Trophoblast cell (in vitro differentiated cells and primary cell): ENCODE measurements around the gene TMEM179.

Source experiments
- DNase-seq, 2 donors: peaks; one replicate each; pipeline ENCODE4 v3.0.0-alpha.2; 2016
- H2AFZ ChIP-seq: 2 replicates; pipeline ENCODE4 v1.6.1; 2013; ENCODE audit warnings: low read length, moderate library complexity, mild to moderate bottlenecking; ENCODE audit not compliant: insufficient read depth, poor library complexity
- H2AK5ac ChIP-seq: 2 replicates; pipeline ENCODE4 v1.6.1; 2013; ENCODE audit warnings: mild to moderate bottlenecking, low read length
- H2BK120ac ChIP-seq: 2 replicates; pipeline ENCODE4 v1.6.1; 2013; ENCODE audit warnings: low read length, mild to moderate bottlenecking, moderate library complexity; ENCODE audit not compliant: insufficient read depth, poor library complexity
- H2BK12ac ChIP-seq: 2 replicates; pipeline ENCODE4 v1.6.1; 2013; ENCODE audit warnings: mild to moderate bottlenecking, low read length, moderate library complexity
- H2BK5ac ChIP-seq: 2 replicates; pipeline ENCODE4 v1.6.1; 2013; ENCODE audit warnings: low read length, low read depth, moderate library complexity, mild to moderate bottlenecking; ENCODE audit not compliant: poor library complexity
- H3K14ac ChIP-seq: 2 replicates; pipeline ENCODE4 v1.6.1; 2013; ENCODE audit warnings: mild to moderate bottlenecking, low read length
- H3K18ac ChIP-seq: 2 replicates; pipeline ENCODE4 v1.6.1; 2013; ENCODE audit warnings: mild to moderate bottlenecking, low read length
- H3K23ac ChIP-seq: 2 replicates; pipeline ENCODE4 v1.6.1; 2013; ENCODE audit warnings: low read length
- H3K27ac ChIP-seq: 2 replicates; pipeline ENCODE4 v1.5.1; 2013; ENCODE audit warnings: low read depth, mild to moderate bottlenecking, inconsistent platforms, low read length, moderate library complexity
- H3K27me3 ChIP-seq: 2 replicates; pipeline ENCODE4 v1.6.1; 2013; ENCODE audit warnings: inconsistent platforms, mild to moderate bottlenecking, low read length, moderate library complexity; ENCODE audit not compliant: insufficient read depth
- H3K36me3 ChIP-seq, 2 experiments: 1 replicate in 1 of 2; 2 replicates in 1 of 2; pipeline ENCODE4 v1.6.1; 2013; ENCODE audit warnings: low read length in 2 of 2, mild to moderate bottlenecking in 2 of 2, moderate library complexity in 1 of 2; ENCODE audit not compliant: insufficient read depth in 2 of 2, control insufficient read depth in 1 of 2
- H3K4ac ChIP-seq: 2 replicates; pipeline ENCODE4 v1.6.1; 2013; ENCODE audit warnings: low read depth, mild to moderate bottlenecking, low read length, moderate library complexity
- H3K4me1 ChIP-seq, 2 experiments: 1 replicate in 1 of 2; 2 replicates in 1 of 2; pipeline ENCODE4 v1.6.1; 2013; ENCODE audit warnings: low read length in 2 of 2, mild to moderate bottlenecking in 2 of 2, moderate library complexity in 1 of 2; ENCODE audit not compliant: insufficient read depth in 2 of 2, control insufficient read depth in 1 of 2
- H3K4me2 ChIP-seq: 2 replicates; pipeline ENCODE4 v1.6.1; 2013; ENCODE audit warnings: inconsistent platforms, mild to moderate bottlenecking, low read length, moderate library complexity
- H3K4me3 ChIP-seq: 2 replicates; pipeline ENCODE4 v1.5.1; 2013; ENCODE audit warnings: mild to moderate bottlenecking, low read depth, low read length, inconsistent platforms
- H3K79me1 ChIP-seq: one replicate; pipeline ENCODE4 v1.6.1; 2013; ENCODE audit warnings: low read length
- H3K79me2 ChIP-seq: 2 replicates; pipeline ENCODE4 v1.6.1; 2013; ENCODE audit warnings: low read length, mild to moderate bottlenecking; ENCODE audit not compliant: control insufficient read depth, insufficient read depth, poor library complexity
- H3K9ac ChIP-seq: 2 replicates; pipeline ENCODE4 v1.6.1; 2013; ENCODE audit warnings: mild to moderate bottlenecking, low read length
- H3K9me3 ChIP-seq: 2 replicates; pipeline ENCODE4 v1.6.1; 2013; ENCODE audit warnings: low read depth, mild to moderate bottlenecking, control low read depth, inconsistent platforms, low read length; ENCODE audit not compliant: insufficient read depth
- H4K12ac ChIP-seq: 2 replicates; pipeline ENCODE4 v1.6.1; 2013; ENCODE audit warnings: low read depth, mild to moderate bottlenecking, low read length, moderate library complexity
- H4K8ac ChIP-seq: 2 replicates; pipeline ENCODE4 v1.6.1; 2013; ENCODE audit warnings: low read depth, mild to moderate bottlenecking, low read length, moderate library complexity
- H4K91ac ChIP-seq: one replicate; pipeline ENCODE4 v1.6.1; 2013; ENCODE audit warnings: low read depth, mild to moderate bottlenecking, low read length, moderate library complexity
- WGBS: extraction: QIAGEN DNeasy Blood & Tissue Kit; methylation state at CpG from one replicate; pipeline ENCODE4 v1.1.7; 2013; ENCODE audit warnings: missing lambda C conversion rate; ENCODE audit not compliant: insufficient read length, insufficient coverage; ENCODE audit errors: extremely low coverage; 5-methylcytosine and 5-hydroxymethylcytosine counted together

TMEM179 gene

GRCh38 chr14:104602933-104603325 is 1.6 kb downstream of the TMEM179 start:
- Histone ChIP-seq H2BK12ac (no peak overlapping the region), H3K23ac (no peak overlapping the region), H4K8ac (no peak overlapping the region), H3K18ac (no peak overlapping the region), H3K14ac (no peak overlapping the region), H3K4me2 (no peak overlapping the region), H3K79me2 (no peaks in the 10 kb centered on the region), H3K4me1 (peaks cover 0 to 3% of the 10 kb centered on the region in 2 experiments), H3K79me1 (no peaks in the 10 kb centered on the region), H3K9me3 (peaks cover 2% of the 10 kb centered on the region), H4K12ac (no peak overlapping the region), H3K36me3 (no peaks in the 10 kb centered on the region), H3K4me3 (no peak overlapping the region), H3K27me3 (peaks cover 17% of the 10 kb centered on the region), H4K91ac (no peak overlapping the region), H2AFZ (no peak overlapping the region), H3K4ac (no peak overlapping the region), H3K9ac (no peak overlapping the region), H2BK120ac (no peak overlapping the region), H2BK5ac (no peak overlapping the region), H2AK5ac (no peak overlapping the region), H3K27ac (no peak overlapping the region)
- WGBS: no CpG with 5 or more reads among the region's 7 CpGs
- DNase-seq: no peak

GRCh38 chr14:104602315-104602932 is 2.1 kb downstream of the TMEM179 start:
- Histone ChIP-seq H3K9ac (no peak overlapping the region), H3K27me3 (peaks cover 17% of the 10 kb centered on the region), H3K4me2 (no peak overlapping the region), H2AK5ac (no peak overlapping the region), H2BK5ac (no peak overlapping the region), H2BK120ac (no peak overlapping the region), H3K36me3 (no peaks in the 10 kb centered on the region), H4K12ac (no peak overlapping the region), H3K4me3 (no peak overlapping the region), H3K4me1 (peaks cover 0 to 3% of the 10 kb centered on the region in 2 experiments), H3K79me2 (no peaks in the 10 kb centered on the region), H2AFZ (no peak overlapping the region), H3K14ac (no peak overlapping the region), H3K9me3 (peaks cover under 1% of the 10 kb centered on the region), H4K8ac (no peak overlapping the region), H3K27ac (no peak overlapping the region), H3K18ac (no peak overlapping the region), H2BK12ac (no peak overlapping the region), H3K79me1 (no peaks in the 10 kb centered on the region), H3K23ac (no peak overlapping the region), H3K4ac (no peak overlapping the region), H4K91ac (no peak overlapping the region)
- no CpG with 5 or more reads among the region's 11 CpGs for WGBS
- no peak for DNase-seq

GRCh38 chr14:104601786-104602185 is 2.8 kb downstream of the TMEM179 start:
- Histone ChIP-seq H3K36me3 (no peaks in the 10 kb centered on the region), H2BK120ac (no peak overlapping the region), H3K4me1 (peaks cover 0 to 3% of the 10 kb centered on the region in 2 experiments), H4K8ac (no peak overlapping the region), H2BK5ac (no peak overlapping the region), H3K4me2 (no peak overlapping the region), H3K9ac (no peak overlapping the region), H3K4ac (no peak overlapping the region), H3K79me2 (no peaks in the 10 kb centered on the region), H3K79me1 (no peaks in the 10 kb centered on the region), H2AK5ac (no peak overlapping the region), H4K12ac (no peak overlapping the region), H3K27ac (no peak overlapping the region), H3K23ac (no peak overlapping the region), H3K18ac (no peak overlapping the region), H3K4me3 (no peak overlapping the region), H3K14ac (no peak overlapping the region), H2BK12ac (no peak overlapping the region), H3K27me3 (peaks cover 17% of the 10 kb centered on the region), H3K9me3 (no peaks in the 10 kb centered on the region), H2AFZ (no peak overlapping the region), H4K91ac (no peak overlapping the region)
- no peak for DNase-seq
- no CpG with 5 or more reads among the region's 9 CpGs for WGBS

- H3K9ac ChIP-seq: no peak overlapping the region
- no peak overlapping the region for H2BK12ac ChIP-seq
- H3K27me3 ChIP-seq: peaks cover 17% of the 10 kb centered on the region
- H3K14ac ChIP-seq: no peak overlapping the region
- H4K8ac ChIP-seq: no peak overlapping the region
- H3K4me3 ChIP-seq: no peak overlapping the region
- H2BK5ac ChIP-seq: no peak overlapping the region
- no peak overlapping the region for H3K27ac ChIP-seq
- no peak overlapping the region for H3K23ac ChIP-seq
- no peak overlapping the region for H4K91ac ChIP-seq
- H2BK120ac ChIP-seq: no peak overlapping the region
- H3K4me1 ChIP-seq: peaks cover 0 to 3% of the 10 kb centered on the region in 2 experiments
- no peak overlapping the region for H2AK5ac ChIP-seq
- no peaks in the 10 kb centered on the region for H3K79me2 ChIP-seq
- no peak overlapping the region for H3K4ac ChIP-seq
- H3K36me3 ChIP-seq: no peaks in the 10 kb centered on the region
- H3K9me3 ChIP-seq: no peaks in the 10 kb centered on the region
- no peak overlapping the region for H3K18ac ChIP-seq
- H3K79me1 ChIP-seq: no peaks in the 10 kb centered on the region
- no peak overlapping the region for H3K4me2 ChIP-seq
- no peak for DNase-seq
- H2AFZ ChIP-seq: no peak overlapping the region
- WGBS: no CpG with 5 or more reads among the region's 8 CpGs
- H4K12ac ChIP-seq: no peak overlapping the region
These were observed 3.8 kb downstream of the TMEM179 start for GRCh38 chr14:104600805-104601204.
